GM12878 (cell line): Measurements from ENCODE around the gene RFX1. TPM values are rescaled to one million over a fixed set of nuclear protein-coding genes. Genes with fewer than 3 reads are reported as not detected.

Experiments
- ATAC-seq: fragments of 200-7000 bp; cut with Tn5 transposase; 3 replicates; pipeline ENCODE4 v1.9.1; 2020; ENCODE audit warnings: mild to moderate bottlenecking, moderate library complexity
- BruUV-seq: library from RNA; stranded (reverse); fragments of 400-500 nt; replicated peaks from 2 replicates; lab custom pipeline; 2021; lab: Mats Ljungman, UMichigan
- CTCF ChIA-PET: fragments of 300-600 bp; sonication (Branson Sonifier 250); formaldehyde crosslinking; extraction: SDS; loops from one replicate; lab custom pipeline; 2021; ENCODE audit warnings: inconsistent platforms; lab: Yijun Ruan, JAX
- POLR2A ChIA-PET: fragments of 350-600 bp; formaldehyde crosslinking; extraction: SDS; loops from one replicate; lab custom pipeline; 2021; ENCODE audit warnings: inconsistent platforms; lab: Charles Lee
- RAD21 ChIA-PET: fragments of 300-600 bp; sonication (Branson Sonifier 250); formaldehyde crosslinking; loops from one replicate; lab custom pipeline; 2023; ENCODE audit warnings: antibody characterized with exemption; ENCODE audit not compliant: unreplicated experiment; lab: Charles Lee
- SMC1A ChIA-PET: fragments of 300-600 bp; sonication (Branson Sonifier 250); formaldehyde crosslinking; loops from one replicate; lab custom pipeline; 2023; ENCODE audit not compliant: unreplicated experiment, uncharacterized antibody; lab: Charles Lee
- DNase-seq: peaks from one replicate; pipeline ENCODE4 v3.0.0-alpha.2; 2011; ENCODE audit warnings: low read depth, low spot score
- FAIRE-seq: peaks from 3 replicates; lab custom pipeline; 2011; peaks lifted over from hg19 to GRCh38; lab: Jason Lieb, UNC
- H2AFZ ChIP-seq: 2 replicates; pipeline ENCODE4 v1.6.0; 2011; ENCODE audit warnings: low read depth, low read length, control low read depth; ENCODE audit not compliant: control insufficient read depth
- H3K27ac ChIP-seq: 2 replicates; pipeline ENCODE4 v1.5.1; 2011; ENCODE audit warnings: control low read depth; ENCODE audit not compliant: control insufficient read depth, insufficient read depth
- H3K27me3 ChIP-seq, 2 experiments: replicated peaks in 1 of 2; 2 replicates each; pipeline versions ENCODE4 v1.6.0 to v1.6.1; 2011; ENCODE audit warnings: low read length in 1 of 2; ENCODE audit not compliant: control insufficient read depth in 2 of 2, insufficient read depth in 2 of 2
- H3K36me3 ChIP-seq, 2 experiments: 2 replicates each; pipeline ENCODE4 v1.5.1; 2011; ENCODE audit warnings: low read length in 1 of 2; ENCODE audit not compliant: control insufficient read depth in 2 of 2, insufficient read depth in 2 of 2
- H3K4me1 ChIP-seq: 2 replicates; pipeline ENCODE4 v1.6.1; 2011; ENCODE audit warnings: mild to moderate bottlenecking, low read length, moderate library complexity, mixed read lengths; ENCODE audit not compliant: control insufficient read depth, insufficient read depth
- H3K4me2 ChIP-seq: 2 replicates; pipeline ENCODE4 v1.6.0; 2011; ENCODE audit warnings: control low read depth; ENCODE audit not compliant: control insufficient read depth, insufficient read depth
- H3K4me3 ChIP-seq: fragments of 200-600 bp; sonication (generic); 2 replicates; pipeline ENCODE4 v1.5.1; 2016
- H3K79me2 ChIP-seq: 2 replicates; pipeline ENCODE4 v1.6.0; 2011; ENCODE audit warnings: low read length; ENCODE audit not compliant: control insufficient read depth, insufficient read depth
- H3K9ac ChIP-seq: 2 replicates; pipeline ENCODE4 v1.8.0; 2011; ENCODE audit warnings: low read length, control low read depth, mixed read lengths; ENCODE audit not compliant: control insufficient read depth, insufficient read depth
- H3K9me3 ChIP-seq: replicated peaks from 3 replicates; pipeline ENCODE4 v1.5.1; 2011; ENCODE audit warnings: mild to moderate bottlenecking, low read length; ENCODE audit not compliant: control insufficient read depth, insufficient read depth
- H4K20me1 ChIP-seq: 2 replicates; pipeline ENCODE4 v1.6.0; 2011; ENCODE audit not compliant: control insufficient read depth, insufficient read depth
- HDGF ChIP-seq: fragments of 450-650 bp; IDR thresholded peaks from 2 replicates; pipeline ENCODE4 v1.6.1; 2016; ENCODE audit warnings: antibody characterized with exemption
- KDM1A ChIP-seq: fragments of 200-600 bp; sonication (generic); IDR thresholded peaks from 2 replicates; pipeline ENCODE4 v1.6.1; 2016; ENCODE audit warnings: borderline replicate concordance
- NBN ChIP-seq: fragments of 450-650 bp; IDR thresholded peaks from 2 replicates; pipeline ENCODE4 v1.6.1; 2016
- WGBS: methylation state at CpG from one replicate; pipeline ENCODE4 v1.1.6; 2016; ENCODE audit warnings: low lambda C conversion rate; ENCODE audit not compliant: insufficient replicate concordance, insufficient coverage; ENCODE audit errors: missing lambda C conversion rate; 5-methylcytosine and 5-hydroxymethylcytosine counted together
- in situ Hi-C: fragments of 300-500 bp; cut with MboI; formaldehyde crosslinking; loops from 9 replicates; pipeline ENCODE4 v1.14.3; 2018; ENCODE audit warnings: mixed read lengths
- intact Hi-C: fragments of 100-400 bp; cut with micrococcal nuclease; formaldehyde crosslinking; loops from one replicate; pipeline ENCODE4 v1.14.2; 2022; ENCODE audit not compliant: unreplicated experiment
- polyA plus RNA-seq, 11 experiments: library from polyadenylated mRNA; depleted of rRNA in 4 of 11; unstranded in 6 of 11; stranded (reverse) in 5 of 11; fragments of >200 nt; fragmentation: Nextera tagmentation in 4 of 11; fragmentation: Illumina TruSeq in 1 of 11; extraction: Ambion mirVana in 4 of 11; extraction: Trizol in 1 of 11; gene quantifications; 1 replicate in 1 of 11; 2 replicates in 10 of 11; pipeline versions ENCODE4 v1.2.1 to v1.2.3, GENCODE V29; 2011 to 2016; ENCODE audit warnings: inconsistent platforms in 2 of 11, missing spikeins in 2 of 11, low read depth in 1 of 11
- total RNA-seq, 4 experiments: library from RNA; depleted of rRNA in 3 of 4; stranded (reverse); fragments of >200 nt in 3 of 4; fragmentation: Illumina TruSeq in 1 of 4; extraction: Trizol in 1 of 4; gene quantifications; 2 replicates each; pipeline versions ENCODE4 v1.2.1 to v1.2.3, GENCODE V29; 2013 to 2021
- TF ChIP-seq, protein P1 (sequence below): IDR thresholded peaks from 2 replicates; pipeline ENCODE4 v1.6.1; 2012; ENCODE audit warnings: improper control_type of control experiment, low read depth, low read length; ENCODE audit not compliant: insufficient replicate concordance

Gene RFX1
- total and polyA plus RNA-seq, 10 of the 15 experiments (the other 5 are each of a cell fraction or from before 2014, with no cell fraction given), result 0.05 to 11.0 (median 1.5) TPM

- Histone ChIP-seq H4K20me1 (no peaks in the 10 kb centered on the region), H2AFZ (no peak overlapping the region), H3K9ac (no peak overlapping the region), H3K27me3 (no peaks in the 10 kb centered on the region), H3K36me3 (peaks cover 0 to 14% of the 10 kb centered on the region in 2 experiments; a peak in 3 of 4 replicates), H3K79me2 (no peaks in the 10 kb centered on the region), H3K4me3 (no peak overlapping the region), H3K4me2 (no peak overlapping the region), H3K9me3 (no peaks in the 10 kb centered on the region)
- in situ Hi-C loops, result no loop called here
- WGBS, result 88% methylated on average over 5 of the region's 5 CpGs
- DNase-seq, result no peak
- no TSS peak for BruUV-seq
- ChIA-PET CTCF (no interaction called here), RAD21 (no interaction called here), SMC1A (no interaction called here)
- ATAC-seq, result no peak
- TF ChIP-seq NBN (no peak), KDM1A (no peak), HDGF (no peak)
- TF ChIP-seq, protein P1, sequence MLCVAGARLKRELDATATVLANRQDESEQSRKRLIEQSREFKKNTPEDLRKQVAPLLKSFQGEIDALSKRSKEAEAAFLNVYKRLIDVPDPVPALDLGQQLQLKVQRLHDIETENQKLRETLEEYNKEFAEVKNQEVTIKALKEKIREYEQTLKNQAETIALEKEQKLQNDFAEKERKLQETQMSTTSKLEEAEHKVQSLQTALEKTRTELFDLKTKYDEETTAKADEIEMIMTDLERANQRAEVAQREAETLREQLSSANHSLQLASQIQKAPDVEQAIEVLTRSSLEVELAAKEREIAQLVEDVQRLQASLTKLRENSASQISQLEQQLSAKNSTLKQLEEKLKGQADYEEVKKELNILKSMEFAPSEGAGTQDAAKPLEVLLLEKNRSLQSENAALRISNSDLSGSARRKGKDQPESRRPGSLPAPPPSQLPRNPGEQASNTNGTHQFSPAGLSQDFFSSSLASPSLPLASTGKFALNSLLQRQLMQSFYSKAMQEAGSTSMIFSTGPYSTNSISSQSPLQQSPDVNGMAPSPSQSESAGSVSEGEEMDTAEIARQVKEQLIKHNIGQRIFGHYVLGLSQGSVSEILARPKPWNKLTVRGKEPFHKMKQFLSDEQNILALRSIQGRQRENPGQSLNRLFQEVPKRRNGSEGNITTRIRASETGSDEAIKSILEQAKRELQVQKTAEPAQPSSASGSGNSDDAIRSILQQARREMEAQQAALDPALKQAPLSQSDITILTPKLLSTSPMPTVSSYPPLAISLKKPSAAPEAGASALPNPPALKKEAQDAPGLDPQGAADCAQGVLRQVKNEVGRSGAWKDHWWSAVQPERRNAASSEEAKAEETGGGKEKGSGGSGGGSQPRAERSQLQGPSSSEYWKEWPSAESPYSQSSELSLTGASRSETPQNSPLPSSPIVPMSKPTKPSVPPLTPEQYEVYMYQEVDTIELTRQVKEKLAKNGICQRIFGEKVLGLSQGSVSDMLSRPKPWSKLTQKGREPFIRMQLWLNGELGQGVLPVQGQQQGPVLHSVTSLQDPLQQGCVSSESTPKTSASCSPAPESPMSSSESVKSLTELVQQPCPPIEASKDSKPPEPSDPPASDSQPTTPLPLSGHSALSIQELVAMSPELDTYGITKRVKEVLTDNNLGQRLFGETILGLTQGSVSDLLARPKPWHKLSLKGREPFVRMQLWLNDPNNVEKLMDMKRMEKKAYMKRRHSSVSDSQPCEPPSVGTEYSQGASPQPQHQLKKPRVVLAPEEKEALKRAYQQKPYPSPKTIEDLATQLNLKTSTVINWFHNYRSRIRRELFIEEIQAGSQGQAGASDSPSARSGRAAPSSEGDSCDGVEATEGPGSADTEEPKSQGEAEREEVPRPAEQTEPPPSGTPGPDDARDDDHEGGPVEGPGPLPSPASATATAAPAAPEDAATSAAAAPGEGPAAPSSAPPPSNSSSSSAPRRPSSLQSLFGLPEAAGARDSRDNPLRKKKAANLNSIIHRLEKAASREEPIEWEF, result no peak
- TF ChIP-seq, all 136 proteins: peak for 0
- FAIRE-seq, result no peak
- POLR2A ChIA-PET, result no interaction called here
- no peak overlapping the region for H3K27ac ChIP-seq
- no peaks in the 10 kb centered on the region for H3K4me1 ChIP-seq
- intact Hi-C loops, result no loop called here
Observed at GRCh38 chr19:13964776-13965175, 41.3 kb downstream of the RFX1 start.
